Suppressor macrophage (primary cell): ENCODE results near the gene SPI1.
"Not testable (repeated sequence)": the region's sequence is repeated elsewhere in the genome, so short reads cannot be mapped to it uniquely, and the experiment has no call there.

ENCODE experiments used
- DNase-seq, 4 experiments: peaks; one replicate each; pipeline ENCODE4 v3.0.0-alpha.2; 2020 to 2022

SPI1 gene

DNA sequence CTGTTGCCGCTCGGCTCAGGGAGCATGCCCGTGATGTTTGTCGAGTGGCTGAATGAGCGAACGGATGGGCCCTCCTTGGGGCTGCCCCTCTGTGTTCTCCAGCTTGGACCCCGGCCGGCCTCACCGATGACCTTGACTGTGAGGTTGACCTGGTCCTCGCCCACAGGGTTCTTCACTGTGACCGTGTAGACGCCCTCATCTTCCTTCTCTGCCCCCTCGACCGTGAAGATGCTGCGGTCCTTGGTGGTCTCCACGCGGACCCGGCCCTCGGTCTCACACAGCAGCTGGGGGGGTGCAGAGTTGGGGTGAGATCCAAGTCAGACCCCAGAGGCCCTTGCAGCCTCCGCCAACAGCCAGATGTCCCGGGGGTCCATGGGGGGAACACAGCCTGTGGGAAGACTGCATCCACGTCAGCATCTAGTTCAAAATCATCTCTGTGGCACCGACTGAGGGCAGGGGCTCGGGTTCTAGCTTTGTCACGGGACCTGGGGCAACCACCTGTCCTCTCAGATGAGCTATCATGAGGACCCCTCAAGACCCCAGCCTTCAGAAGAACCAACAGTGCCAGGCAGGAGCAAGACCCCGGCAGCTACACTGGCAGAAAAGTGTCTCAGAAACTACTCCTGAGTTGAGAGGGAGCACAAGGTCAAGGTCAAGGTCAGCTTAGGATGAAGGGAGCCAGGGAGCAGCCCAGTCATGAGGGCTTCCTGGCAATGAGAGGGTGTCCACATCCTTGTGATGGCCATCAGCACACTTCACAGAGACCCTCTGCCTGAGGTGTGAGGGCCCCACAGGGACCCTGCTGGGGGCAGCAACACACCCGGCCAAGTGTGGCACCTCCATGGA is 39.7 kb downstream of the SPI1 start:
- no peak for DNase-seq

DNA sequence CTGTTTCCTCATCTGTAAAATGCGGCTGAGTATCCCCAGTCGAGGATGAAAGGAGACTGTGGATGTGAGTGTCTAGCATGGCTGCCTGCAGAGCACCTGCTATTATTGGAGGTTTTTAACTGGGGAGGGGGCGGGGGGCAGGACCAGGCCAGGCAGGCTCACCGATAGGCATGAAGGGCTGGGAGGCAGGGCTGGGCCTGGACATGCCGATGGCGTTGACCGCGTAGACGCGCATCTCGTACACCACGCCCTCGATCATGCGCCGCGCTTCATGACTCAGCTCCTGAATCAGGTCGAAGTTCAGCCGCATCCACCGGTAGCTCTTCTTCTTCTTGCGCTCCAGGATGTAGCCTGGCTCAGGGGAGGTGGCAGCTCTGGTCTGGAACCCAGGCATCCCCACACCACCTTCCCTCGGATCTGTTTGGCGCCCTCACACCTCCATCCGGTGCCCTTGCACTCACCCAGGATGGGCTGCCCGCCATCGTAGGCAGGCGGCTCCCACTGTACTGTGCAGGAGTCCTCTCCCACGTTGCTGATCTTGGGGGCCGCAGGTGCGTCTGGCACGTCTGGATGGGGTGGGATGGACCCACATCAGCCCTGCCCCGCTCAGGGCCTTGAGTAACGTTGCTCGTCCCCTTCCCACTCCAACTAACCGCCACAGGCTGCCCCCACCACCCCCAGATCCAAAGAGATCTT is 41.0 kb downstream of the SPI1 start:
- no peak for DNase-seq

- DNase-seq, result no peak
Measured at GRCh38 chr11:47336595-47336994, 41.8 kb downstream of the SPI1 start.

- DNase-seq, result no peak
Measured at GRCh38 chr11:47335733-47336132, 42.6 kb downstream of the SPI1 start.

DNA sequence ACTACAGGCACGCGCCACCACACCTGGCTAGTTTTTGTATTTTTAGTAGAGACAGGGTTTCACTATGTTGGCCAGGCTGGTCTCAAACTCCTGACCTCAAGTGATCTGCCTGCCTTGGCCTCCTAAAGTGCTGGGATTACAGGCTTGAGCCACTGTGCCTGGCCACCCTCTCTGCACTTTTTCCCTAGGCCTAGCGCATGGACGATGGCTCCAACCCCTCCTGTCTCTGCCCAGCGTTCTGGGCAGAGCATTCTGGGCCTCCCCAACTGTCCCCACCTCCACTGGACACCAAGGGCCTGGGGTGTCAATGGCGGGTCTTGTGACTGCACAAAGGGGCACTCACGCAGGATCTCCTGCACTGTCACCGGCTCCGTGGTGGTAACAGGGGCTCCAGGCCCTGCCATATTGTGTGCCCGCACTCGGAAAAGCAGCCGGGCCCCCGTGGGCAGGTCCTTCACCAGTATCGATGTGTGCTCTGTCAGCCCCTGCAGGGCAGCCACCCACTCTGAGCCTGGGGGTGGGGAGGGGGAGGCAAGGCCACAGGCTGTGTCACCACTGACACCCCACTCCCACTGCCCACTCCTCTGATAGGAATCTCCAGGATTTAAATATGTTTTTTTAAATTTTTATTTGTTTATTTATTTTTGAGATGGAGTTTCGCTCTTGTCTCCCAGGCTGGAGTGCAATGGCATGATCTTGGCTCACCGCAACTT is 43.5 kb downstream of the SPI1 start:
- not testable (repeated sequence) for DNase-seq

DNA sequence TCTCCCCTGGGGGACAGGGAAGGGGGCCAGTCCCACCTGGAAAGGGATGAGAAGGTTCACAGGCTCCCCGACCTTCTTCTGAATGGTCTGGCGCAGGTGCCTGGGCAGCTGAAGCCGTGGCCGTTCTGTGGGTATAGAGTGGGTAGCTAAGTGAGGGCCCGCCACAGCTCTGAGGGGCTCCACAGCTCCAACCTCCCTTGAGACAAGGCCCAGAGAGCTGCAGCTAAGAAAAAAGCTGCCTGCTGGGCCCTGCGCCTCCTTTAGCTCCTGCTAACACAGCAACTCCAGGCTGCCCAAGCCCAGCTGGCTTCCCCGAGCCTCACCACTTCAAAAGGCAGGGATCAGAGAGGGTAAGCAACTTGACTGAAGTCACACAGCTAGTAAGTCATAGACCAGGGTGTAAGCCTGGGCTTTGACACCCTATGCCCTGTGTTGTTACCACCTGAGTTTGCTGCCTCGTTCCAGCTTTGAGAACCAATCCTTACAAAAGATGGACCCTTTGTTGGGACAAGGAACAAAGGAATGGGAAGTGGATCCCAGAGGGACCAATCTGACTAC is 44.4 kb downstream of the SPI1 start:
- DNase-seq, result no peak

- DNase-seq, result no peak
Measured at GRCh38 chr11:47333526-47333845, 44.9 kb downstream of the SPI1 start.

DNA sequence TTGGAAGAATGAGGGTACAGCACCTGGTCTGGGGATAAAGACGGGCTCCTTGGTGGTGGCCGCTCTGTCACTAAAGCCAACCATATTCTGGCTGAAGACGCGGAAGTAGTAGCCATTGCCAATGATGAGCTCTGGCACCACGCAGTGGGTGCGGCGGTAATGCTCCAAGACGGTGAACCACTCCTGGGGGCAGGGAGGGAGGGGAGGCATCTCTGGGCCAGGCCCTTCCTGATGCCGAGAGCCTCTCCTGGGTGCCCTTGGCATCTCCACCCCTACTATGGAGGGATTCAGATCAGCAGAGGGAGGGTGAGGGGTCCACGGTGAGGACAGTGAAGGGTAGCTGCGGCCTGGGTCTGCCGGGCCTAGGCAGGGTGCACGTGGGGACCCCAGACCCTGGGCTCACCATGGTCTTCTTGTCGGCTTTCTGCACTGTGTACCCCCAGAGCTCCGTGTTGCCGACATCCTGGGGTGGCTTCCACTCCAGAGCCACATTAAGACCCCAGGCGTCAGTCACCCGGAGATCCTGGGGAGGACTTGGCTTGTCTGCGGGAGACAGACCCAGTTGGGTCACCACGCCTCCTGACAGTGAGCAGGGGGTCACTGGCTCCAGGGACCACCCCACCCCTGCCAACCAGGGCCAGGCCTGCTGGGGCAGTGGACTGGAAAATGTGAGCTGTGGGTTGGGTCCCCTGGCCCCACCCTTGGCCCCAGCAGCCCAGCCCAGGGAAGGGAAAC is 45.4 kb downstream of the SPI1 start:
- no peak for DNase-seq

DNA sequence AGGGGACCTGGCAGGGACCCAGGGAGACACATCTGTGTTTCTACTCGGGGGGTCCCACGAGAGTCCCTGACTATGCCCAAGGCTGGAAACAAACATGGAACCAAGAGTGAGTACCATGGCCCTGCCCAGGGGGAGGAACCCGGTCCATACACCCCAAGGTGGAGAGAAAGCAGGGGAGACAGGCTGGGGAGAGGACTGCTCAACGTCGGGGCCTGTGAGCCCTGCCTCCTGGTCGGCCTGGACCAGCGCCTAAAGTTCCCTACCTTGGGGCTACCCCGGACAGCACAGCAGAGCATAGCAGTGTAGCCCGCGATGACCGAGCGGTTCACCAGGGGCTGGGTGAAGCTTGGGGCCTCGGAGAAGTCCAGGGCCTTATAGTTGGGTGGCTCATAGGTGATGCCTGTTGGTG is 46.0 kb downstream of the SPI1 start:
- DNase-seq, result no peak

DNA sequence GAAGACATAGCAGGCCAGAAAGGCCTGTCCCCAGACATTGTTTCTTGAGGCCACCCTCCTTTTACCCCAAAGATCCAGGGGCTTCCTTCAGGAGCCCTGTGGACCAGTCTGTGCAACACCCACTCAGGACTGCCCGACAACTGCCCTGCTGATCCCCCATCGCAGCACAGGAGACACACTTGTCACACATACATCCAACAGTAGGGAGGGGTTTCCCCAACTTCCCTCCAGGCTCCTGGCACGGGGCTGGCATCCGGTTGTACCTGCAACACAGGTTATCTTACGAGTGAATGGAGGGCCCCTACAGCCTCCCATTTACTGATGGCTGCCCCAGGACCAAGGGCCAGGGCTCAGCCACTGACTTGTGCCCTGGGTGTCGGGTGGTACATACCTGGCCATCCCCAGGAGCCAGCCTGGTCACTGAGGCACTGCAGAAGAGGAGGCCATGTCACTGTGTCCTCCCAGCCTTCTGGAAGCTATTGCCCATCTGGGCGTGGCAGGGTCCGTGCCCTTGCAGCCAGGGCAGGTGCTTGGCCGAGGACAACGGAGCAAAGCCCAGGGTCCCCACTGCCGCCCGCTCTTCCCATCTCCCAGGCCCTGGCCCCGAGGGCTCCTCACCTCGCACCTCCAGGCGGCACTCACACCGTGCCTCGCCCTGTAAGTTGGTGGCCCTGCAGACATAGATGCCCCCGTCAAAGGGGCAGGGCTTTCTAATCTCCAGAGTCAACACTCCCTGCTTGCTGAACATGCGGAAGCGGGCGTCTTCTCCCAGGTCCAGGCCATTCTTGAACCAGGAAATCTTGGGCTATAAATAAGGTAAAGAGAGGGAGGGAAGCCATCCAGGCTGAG is 46.7 kb downstream of the SPI1 start:
- no peak for DNase-seq

DNA sequence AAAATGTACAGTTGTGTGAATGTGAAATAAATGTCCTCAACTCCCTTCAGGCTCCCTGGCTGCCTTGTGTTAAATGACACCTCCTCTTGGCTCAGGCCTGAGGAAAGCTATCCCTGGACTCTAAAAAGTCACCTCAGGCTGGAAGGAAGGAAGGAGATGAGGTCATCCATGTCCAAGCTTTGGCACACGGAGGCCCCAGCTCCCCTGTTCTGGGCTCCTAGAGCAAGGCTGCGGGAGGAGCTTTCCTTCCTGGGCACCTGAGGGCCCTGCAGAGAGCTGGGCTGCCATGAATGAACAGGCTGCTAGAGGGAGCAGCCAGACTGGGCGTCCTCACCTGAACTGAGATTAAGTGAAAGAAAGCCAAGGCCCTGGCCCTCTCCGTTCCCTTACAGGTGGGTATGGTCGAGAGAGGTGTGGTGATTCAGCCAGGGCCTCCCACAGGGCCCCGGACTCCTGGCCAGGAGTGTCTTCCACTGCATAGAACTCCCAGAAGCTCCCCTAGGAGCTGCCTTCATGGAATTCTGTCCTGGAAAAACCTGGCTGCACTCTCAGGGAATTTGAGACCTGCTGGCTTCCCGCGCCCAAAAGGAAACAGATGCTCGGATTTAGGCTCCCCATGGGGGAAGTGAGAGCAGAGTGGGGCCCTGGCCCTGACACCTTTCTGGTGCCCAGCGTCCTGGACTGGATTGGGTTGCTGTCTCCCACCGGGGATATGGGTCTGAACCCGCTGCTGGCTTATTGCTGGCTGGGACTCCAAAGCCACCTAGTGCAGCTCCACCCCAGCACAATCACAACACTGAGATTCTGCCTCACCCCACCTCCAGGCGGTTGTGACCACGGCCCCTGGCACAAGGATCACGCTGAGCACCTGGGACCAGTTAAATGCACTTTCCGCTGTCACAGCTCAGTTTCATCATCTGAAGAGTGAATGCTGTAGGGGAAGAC is 48.1 kb downstream of the SPI1 start:
- DNase-seq, result no peak

GRCh38 chr11:47329431-47329986 is 48.8 kb downstream of the SPI1 start:
- DNase-seq, result no peak

- peak; percentile 35 to 66 (median 54) for DNase-seq
Measured at GRCh38 chr11:47328449-47329390, 49.6 kb downstream of the SPI1 start.

DNA sequence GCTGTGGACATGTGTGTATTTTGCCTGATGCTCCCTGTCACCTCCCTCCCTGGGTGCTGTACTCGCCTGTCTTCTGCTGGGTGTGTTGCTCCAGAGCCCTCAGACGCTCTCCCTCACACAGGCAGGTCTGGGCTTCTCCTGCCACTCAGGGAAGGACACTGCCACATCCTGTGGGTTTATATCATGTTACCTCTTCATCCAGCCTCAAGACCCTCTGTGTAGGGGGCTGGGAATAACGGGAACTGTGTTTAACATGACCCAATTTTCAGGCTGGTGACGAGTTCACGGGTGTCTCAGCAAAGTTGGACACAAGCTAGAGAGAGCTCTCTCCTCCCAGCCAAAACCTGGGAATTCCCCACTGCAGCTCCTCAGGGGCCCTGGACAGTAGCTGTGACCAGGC is 50.4 kb downstream of the SPI1 start:
- no peak for DNase-seq

GRCh38 chr11:47327025-47327424 is 51.3 kb downstream of the SPI1 start:
- DNase-seq, result no peak

- DNase-seq, result no peak
Measured at GRCh38 chr11:47326198-47326597, 52.1 kb downstream of the SPI1 start.

DNA sequence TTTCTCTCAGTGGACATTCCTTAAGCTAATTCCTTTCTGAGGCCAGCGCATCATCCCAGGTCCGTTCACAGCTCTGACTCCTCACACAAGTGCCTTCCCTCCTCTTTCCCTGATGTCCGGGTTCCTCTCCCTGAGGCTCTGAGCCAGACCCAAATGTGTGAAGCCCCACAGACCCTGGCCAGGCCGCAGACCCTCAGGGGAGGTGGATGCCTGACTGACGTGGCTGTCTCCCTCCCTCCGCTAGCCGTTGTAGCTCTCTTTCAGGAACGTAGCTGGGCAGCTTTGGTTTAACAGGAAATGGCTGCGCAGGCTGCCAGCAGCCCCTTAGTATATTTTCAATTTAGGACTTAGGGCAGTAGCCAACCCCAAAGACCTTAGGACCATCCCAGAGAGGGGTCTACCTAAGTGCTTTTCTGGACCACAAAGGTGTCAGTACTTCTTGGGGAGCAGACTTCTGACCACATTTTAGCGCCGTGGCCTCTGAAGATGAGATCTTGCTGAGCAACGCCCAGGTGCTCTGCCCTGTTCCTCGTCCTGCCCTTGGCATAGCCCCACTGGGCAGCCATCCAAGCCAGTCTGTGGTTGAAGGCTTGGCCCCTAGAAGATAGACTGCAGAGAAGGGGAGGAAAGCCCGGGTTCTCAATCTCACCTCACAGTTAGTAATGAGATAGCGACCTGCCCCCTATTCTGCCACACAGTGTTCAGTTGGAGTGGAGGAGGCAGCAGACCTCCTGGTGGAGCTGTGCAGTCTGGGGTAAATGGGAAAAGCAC is 52.9 kb downstream of the SPI1 start:
- DNase-seq, result no peak

- no peak for DNase-seq
Measured at GRCh38 chr11:47324520-47324919, 53.8 kb downstream of the SPI1 start.
